RPMI7951 (cell line): ENCODE results near the gene MARCOL. TPM values are rescaled to one million over a fixed set of nuclear protein-coding genes. Genes with fewer than 3 reads are reported as not detected.
"Not testable (repeated sequence)": the region's sequence is repeated elsewhere in the genome, so short reads cannot be mapped to it uniquely, and the experiment has no call there.

ENCODE experiments used
- DNase-seq: peaks from one replicate; pipeline ENCODE4 v3.0.0-alpha.2; 2012; ENCODE audit warnings: low read depth
- total RNA-seq: library from RNA; depleted of rRNA; stranded (reverse); fragments of >200 nt; shearing (Covaris generic); gene quantifications from 2 replicates; pipeline ENCODE4 v1.2.3, GENCODE V29; 2014; rRNA removed

Gene MARCOL
- total RNA-seq, 1 experiment from 2014 or later, result not detected

GRCh38 chr5:148267962-148268361, 29.6 kb downstream of the MARCOL start:
- no peak for DNase-seq

- peak; percentile 70 for DNase-seq
These were observed 30.2 kb downstream of the MARCOL start, which contains the start of gene SPINK13 for GRCh38 chr5:148268566-148268965. Gene SPINK13, plus strand, starts transcription at chr5:148268794. Its CDS starts 1,279 bp downstream, at chr5:148270073.

- DNase-seq, result not testable (repeated sequence)
These were observed 36.8 kb downstream of the MARCOL start for GRCh38 chr5:148275129-148275528.

- DNase-seq, result not testable (repeated sequence)
These were observed 42.6 kb downstream of the MARCOL start for GRCh38 chr5:148280893-148281292.

GRCh38 chr5:148281336-148281735, 43.0 kb downstream of the MARCOL start:
- DNase-seq, result not testable (repeated sequence)

- peak; percentile 5 for DNase-seq
These were observed 52.2 kb downstream of the MARCOL start for GRCh38 chr5:148290271-148291195.

Other genes with a start within 250 kb of the MARCOL start
- gene SPINK5, start 174.5 kb upstream of the MARCOL start, total RNA-seq, result not detected in 2 replicates
- gene SPINK14, start 70.0 kb upstream of the MARCOL start, total RNA-seq, result not detected in 2 replicates
- gene SPINK6, start 35.5 kb upstream of the MARCOL start, total RNA-seq, result not detected in 2 replicates
- not detected in 2 replicates for gene SPINK13, start 30.3 kb downstream of the MARCOL start, total RNA-seq
- not detected in 2 replicates for gene SPINK7, start 73.9 kb downstream of the MARCOL start, total RNA-seq
- gene SPINK9, start 97.0 kb downstream of the MARCOL start, total RNA-seq, result not detected in 2 replicates
- 24.7 and 31.8 TPM in 2 replicates for gene FBXO38, start 145.4 kb downstream of the MARCOL start, total RNA-seq